ENCODE data around the gene ICA1. TPM values are rescaled to one million over a fixed set of nuclear protein-coding genes. Genes with fewer than 3 reads are reported as not detected.

ICA1 gene
- total and polyA plus RNA-seq, 2 of the 4 experiments (the other 2 are of a cell fraction): not detected

DNA sequence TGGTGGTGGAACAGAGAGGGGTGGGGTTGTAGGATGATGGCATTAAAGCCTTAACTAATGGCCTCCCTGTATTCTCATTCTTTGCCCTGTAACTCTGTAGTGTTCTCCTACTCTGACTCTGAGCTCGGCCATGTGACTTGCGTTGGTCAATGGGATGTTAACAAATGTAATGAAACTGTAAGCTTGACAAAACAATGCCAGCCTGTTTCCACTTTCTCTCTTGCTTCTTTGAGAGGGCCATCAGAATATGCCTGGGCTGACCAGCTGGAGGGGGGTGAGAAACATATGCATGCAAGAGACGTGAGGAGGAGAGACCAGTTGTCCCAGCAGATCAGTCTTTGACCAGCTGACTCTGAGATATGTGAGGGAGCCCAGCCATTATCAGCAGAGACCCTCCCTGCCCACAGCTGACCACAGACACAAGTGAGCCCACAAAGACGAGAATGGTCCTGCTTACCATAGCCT, 100.6 kb downstream of the ICA1 start:
- Histone ChIP-seq H3K4me3 (ENCODE audit: insufficient read depth, low read depth, low read length) (no peak overlapping the region), H3K23ac (ENCODE audit: low read depth, low read length) (no peak overlapping the region), H3K18ac (ENCODE audit: low read depth, low read length) (no peak overlapping the region), H3K27ac (ENCODE audit: insufficient read depth, low read length) (no peak overlapping the region), H3K36me3 (ENCODE audit: control insufficient read depth, insufficient read depth, low read length) (no peaks in the 10 kb centered on the region), H2BK15ac (ENCODE audit: low read depth, low read length) (no peak overlapping the region), H4K8ac (ENCODE audit: low read depth in 2 of 2, low read length in 2 of 2) (no peak overlapping the region), H4K20me1 (ENCODE audit: insufficient read depth, low read length) (no peaks in the 10 kb centered on the region), H4K91ac (ENCODE audit: insufficient read depth, low read depth, low read length) (no peak overlapping the region), H3K9me3 (ENCODE audit: control insufficient read depth, insufficient read depth, low read length) (no peaks in the 10 kb centered on the region), H2AK9ac (replicated peaks; ENCODE audit: low read depth, low read length, poor library complexity) (no peak overlapping the region), H2BK120ac (ENCODE audit: low read depth, low read length) (no peak overlapping the region), H3K4me2 (ENCODE audit: low read depth, low read length) (no peak overlapping the region), H3K14ac (replicated peaks; ENCODE audit: low read depth, low read length) (no peak overlapping the region), H2AFZ (replicated peaks; ENCODE audit: low read length, poor library complexity) (no peak overlapping the region), H3K4me1 (ENCODE audit: control insufficient read depth, insufficient read depth, low read length) (no peaks in the 10 kb centered on the region), H2BK20ac (ENCODE audit: low read depth, low read length) (no peak overlapping the region), H3K56ac (ENCODE audit: extremely low read depth, insufficient read depth, low read length) (no peak overlapping the region), H3K9ac (ENCODE audit: low read depth, low read length) (no peak overlapping the region), H3K27me3 (ENCODE audit: control insufficient read depth, insufficient read depth, low read length) (no peaks in the 10 kb centered on the region), H2AK5ac (ENCODE audit: low read depth, low read length) (no peak overlapping the region), H3K79me1 (ENCODE audit: low read depth in 1 of 2, low read length in 2 of 2) (no peaks in the 10 kb centered on the region), H4K5ac (ENCODE audit: low read depth, low read length) (no peak overlapping the region), H3K4ac (ENCODE audit: low read depth, low read length) (no peak overlapping the region), H3K9me1 (ENCODE audit: insufficient read depth, low read length) (peaks cover 3% of the 10 kb centered on the region; the same call in 1 of the 2 replicates), H2BK5ac (ENCODE audit: low read depth, low read length, poor library complexity, severe bottlenecking) (no peak overlapping the region)
- ATAC-seq (ENCODE audit: low read depth) (no peak), DNase-seq (no peak)
- WGBS, 2 experiments (ENCODE audit: extremely low coverage in 2 of 2, insufficient read length in 1 of 2): no CpG with 5 or more reads among the region's 4 CpGs
- intact Hi-C loops (cut with micrococcal nuclease) (no loop called here), dilution Hi-C loops (cut with HindIII; ENCODE audit: low sequenced_read_pairs, unreplicated experiment) (no loop called here), in situ Hi-C loops (cut with MboI; ENCODE audit: low sequenced_read_pairs) (no loop called here)
- CTCF ChIA-PET: interaction anchor here (1.1 kb wide), 1 partner anchor 29 kb away, joined by 3 read pairs; no protein-coding TSS in a partner anchor
- BruUV-seq (replicated peaks): no TSS peak
- POLR2A ChIA-PET (ENCODE audit: unreplicated experiment): no interaction called here
- no peak for TF ChIP-seq SMC3 (IDR thresholded peaks at IDR 0.05; ENCODE audit: low read depth, low read length)

Measured in IMR-90 (cell line).